NCI-H2227 treated with DMSO at 0.1 percent for 48 hours (cell line): ENCODE results near the gene SPI1.

Source experiments
- DNase-seq: peaks from one replicate; lab custom pipeline; 2025; lab: John Stamatoyannopoulos, UW

SPI1 gene

DNA sequence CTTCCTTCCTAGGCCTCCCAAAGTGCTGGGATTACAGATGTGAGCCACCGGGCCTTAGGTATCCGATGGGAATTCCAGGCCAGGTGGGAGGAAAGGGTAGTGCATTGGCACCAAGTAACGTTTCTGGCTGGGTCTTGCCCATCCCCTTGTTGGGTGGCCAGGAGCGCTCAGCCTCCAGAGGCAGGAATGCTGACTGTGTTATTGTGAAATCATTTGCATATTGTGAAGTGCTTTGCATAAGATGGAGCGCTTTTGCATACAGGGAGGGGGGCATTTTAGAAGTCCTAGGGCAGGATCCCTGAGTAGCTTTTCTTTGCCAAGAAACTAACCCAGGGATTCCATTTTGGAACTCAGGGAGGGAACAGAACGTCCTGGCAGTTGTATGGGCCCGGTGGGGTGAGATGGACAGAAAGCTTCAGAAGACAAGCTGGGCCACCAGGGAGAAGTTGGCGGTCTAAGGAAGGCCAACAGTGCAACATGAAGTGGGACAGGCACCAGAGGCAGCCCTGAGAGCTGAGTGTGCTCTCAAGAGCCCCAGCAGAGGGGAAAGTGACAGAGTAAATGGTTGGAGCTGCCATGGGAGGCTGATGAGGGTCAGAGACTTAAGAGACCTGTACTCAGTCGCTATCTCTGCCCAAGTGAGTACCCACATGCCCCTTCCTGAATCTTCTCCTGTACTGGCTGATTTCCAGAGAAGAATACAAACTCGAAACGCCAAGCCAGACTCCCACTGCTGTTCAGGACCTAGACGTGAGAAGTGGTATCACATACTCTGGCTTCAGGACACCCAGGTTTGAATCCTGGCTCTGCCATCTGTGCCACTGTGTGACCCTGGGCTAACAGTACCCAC, 28.8 kb upstream of the SPI1 start:
- DNase-seq, result no peak

DNA sequence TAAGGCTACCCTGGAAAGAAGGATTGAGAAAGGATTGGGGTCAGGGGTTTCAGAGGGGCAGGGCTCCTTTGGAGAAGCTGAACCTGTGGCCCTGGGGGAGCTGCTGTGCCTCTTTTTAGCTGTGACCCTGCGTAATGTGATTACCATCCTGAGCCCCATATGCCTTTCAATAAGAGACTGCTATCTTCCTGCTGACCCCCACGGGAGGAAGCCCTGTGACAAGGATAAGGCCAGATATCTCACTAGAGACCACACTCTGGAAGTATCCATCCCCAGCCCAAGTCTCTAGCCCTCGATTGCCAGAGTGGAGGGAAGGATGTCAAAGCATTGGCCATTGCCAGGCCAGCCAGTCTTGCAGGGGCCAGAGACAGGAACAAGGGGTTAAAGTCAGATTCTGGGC, 25.2 kb upstream of the SPI1 start:
- DNase-seq, result no peak

DNA sequence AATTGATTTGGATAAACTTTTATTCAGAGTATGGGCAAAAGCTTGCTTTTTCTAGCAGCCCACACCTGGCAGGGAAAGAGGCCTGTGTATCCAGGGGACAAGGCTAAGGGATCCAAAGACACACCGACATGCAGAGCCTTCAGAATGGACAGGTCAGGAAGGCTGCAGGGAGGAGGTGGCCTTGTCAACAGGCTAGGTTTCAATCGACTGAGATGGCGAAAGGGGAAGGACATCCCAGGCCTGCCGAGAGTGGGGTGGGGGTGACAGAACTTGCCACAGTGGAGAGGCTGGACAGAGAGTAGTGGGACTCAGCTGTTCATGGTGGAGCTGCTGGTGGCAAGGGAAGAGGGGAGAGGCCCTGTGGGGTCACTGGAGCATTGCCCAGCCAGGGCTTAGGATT, 24.8 kb upstream of the SPI1 start:
- DNase-seq, result no peak

DNA sequence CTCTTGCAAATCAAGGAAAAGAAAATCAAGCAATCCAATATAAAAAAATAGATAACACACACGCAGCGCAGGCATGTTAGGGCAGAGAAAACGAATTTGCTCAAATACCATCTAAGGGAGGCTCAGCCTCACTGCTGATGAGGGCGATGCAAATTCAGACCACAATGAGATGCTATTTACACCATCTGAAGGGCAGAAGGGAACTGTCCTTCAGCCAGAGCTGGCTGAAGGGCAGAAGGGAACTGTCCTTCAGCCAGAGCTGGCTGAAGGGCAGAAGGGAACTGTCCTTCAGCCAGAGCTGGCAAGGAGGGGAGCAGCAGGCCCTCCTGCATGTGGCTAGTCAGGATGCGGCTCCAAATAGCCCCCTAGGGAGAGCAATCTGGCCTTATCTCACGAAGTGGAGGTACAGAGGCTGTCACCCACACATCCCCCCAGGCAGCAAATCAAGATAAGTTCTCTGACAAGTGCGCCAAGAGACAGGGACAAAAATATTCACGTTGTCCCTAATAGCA, 22.5 kb upstream of the SPI1 start:
- no peak for DNase-seq

DNA sequence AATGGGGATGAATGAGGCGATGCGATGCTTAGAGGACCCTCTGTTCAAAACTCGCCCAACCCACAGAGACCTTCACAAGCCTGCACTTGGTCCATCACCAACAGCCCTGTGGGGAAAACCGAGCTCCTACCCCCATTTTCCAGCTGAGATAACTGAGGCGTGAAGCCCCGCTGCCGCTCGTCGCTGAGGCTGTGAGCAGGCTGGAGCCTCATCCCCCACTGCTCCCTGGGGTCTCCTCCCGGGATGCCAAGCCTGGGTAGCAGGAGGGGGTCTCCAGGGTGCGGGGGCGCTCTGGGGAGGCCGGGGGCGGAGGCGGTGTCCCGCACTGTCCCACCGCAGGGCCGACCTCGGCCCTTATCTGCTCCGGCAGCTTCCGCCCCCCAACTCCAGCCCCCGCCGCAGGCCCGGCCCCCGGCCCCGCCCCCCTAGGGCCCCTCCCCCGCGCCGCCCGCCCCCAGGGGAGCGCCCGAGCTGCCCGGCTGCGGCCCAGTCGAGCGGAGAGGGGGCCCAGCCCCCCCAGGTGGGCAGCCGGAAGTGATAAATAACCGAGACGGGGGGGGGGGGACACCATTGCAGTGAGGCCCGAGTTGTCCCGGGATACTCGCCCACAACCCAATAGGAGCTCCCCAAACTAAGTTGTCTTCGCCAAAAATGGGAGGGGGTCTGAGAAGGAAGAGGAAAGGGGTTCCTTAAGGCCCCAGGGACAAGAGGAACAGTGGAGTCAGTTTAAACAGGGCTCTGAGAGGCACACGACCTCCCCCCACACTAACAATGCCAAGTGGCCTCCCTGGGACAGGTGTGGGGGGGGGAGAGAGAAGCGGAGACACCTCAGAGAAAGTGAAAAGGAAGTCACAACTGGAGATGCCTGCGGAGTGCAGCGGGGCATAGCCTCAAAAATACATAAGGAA, 21.8 kb upstream of the SPI1 start:
- no peak for DNase-seq

DNA sequence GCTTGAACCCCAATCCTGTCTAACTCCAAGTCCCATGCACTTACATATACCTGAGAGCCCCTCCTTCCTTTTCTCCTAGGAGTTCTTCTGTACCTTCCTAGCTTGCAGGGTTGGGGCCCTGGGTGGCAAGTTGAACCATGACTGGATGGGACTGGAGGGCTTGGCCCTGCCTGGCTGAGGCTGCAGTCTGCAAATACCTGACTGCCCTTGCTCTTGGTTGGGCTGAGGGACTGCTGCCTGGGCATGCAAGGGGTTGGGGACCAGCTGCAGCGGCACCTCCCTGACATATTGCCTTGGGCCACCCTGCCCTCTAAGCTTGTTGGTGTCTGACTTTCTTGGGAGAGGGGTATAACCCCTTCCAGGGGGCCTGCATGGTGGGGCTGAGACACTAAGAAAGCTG, 20.2 kb upstream of the SPI1 start:
- DNase-seq, result no peak

DNA sequence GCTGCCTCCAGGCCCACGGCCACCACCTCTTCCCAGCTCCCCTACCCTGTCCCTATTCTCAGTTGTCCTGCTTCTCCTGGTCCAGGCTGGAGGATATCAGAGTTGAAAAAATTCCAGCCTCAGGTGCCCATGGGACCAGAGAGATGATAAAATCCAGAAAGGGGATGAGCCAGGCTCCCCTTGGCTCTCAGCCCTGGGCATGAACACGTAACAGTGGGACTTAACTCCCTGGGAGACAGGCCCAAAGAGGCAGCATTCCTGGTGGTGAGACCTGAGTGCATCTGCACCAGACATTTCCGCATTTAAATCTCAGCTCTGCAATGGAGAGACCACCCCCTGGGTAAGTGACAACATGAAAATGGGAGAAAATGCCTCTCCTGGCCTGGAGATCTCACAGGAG, 19.7 kb upstream of the SPI1 start:
- DNase-seq, result no peak

DNA sequence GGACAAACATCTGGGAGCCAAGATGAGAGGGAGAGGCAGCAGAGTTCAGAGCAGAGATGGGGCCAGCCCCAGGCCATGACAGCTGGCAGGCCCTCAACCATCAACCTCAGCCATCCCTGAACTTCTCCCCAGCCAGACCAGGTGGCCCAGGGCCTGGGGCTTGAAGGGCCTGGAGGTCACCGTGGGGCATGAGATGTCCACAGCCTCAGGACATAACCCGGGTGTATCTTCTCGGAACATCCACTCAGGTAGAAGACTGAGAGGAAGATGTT, 17.6 kb upstream of the SPI1 start:
- no peak for DNase-seq

DNA sequence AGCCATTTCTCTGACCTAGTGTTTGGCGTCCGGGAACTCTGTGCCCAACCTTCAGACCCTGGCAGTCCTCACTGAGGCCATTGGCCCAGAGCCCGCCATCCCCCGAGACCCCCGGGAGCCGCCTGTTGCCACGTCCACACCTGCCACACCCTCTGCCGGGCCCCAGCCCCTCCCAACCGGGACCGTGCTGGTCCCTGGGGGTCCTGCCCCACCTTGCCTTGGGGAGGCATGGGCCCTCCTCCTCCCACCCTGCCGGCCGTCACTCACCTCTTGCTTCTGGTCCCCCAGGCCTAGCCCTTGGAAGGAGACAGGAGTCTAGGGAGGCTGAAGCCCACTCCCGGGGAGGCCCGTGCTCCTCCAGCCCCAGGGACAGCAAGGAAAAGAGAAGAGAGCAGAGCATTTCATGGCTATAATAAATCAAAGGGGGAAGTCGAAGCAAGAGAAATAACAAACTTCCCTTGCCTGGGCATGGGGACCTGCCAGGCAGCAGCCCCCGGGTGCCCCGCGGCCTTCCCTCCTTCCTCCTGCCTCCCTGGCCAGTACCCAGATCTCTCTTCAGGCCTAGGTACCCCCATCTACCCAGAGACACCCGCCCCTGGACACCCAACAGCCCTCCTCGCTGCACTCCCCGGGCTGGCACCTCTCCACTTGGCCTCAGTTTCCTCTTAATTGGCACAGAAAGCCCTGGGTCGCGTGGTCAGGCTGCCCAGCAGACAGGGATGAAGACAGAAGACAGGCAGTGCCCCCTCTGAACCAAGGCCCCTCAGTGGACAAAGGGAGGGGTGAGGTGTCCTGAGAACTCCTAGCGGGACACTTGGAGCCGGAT, 17.1 kb upstream of the SPI1 start:
- no peak for DNase-seq

DNA sequence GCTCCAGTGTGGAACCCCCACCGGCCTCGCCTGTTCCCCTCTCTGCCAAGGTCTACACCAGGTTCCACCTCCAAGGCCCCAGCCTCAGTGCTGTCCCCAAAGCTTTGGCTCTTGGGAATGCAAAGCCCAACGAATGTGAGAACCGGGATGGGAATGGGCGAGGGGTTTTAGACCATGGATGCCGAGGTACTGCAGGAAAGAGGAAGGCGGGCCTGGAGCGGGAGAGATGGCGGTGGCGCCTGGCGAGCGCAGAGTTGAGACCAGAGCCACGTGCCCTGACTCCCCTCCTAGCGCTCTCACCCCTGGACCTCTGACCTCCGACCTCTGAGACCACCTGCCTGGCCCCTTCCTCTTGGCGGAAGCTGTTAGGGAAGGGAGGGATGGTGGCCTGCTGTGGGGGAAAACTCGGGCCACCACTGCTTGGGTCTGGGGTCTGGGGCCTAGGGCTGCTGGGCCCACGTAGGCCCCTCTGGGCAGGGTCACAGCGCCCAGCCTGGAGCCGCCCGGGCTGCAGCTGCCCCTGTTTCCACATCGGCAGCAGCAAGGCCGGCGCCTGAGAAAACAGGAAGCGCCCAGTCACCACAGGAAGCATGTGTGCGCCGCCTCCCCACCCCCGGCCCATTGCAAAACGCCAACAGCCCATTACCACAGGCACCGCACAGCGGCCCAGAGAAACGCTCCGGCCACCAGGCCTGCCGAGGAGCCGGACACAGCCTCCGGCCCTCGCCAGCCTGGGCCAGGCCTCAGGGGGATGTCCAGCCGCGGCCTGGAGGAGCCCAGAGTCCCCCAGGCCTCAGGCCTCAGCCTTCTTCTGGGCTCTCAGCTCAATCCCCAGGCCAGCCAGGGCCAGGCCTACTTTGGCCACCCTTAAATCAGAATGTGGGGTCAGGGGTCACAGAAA, 16.2 kb upstream of the SPI1 start:
- DNase-seq, result no peak

DNA sequence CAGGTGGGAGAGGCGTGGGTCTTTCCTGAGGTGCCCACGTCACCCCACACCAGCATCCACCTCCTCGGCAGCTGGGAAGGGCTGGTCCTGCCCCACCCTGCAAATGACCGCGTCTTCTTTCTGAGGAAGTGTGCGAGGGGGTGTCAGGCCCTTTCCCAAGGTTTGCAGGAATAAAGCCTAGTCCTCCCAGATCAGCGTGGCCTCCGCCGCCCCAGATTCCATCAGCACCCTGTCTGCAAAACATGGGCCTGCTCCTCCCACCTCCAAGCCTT, 15.6 kb upstream of the SPI1 start:
- DNase-seq, result no peak

DNA sequence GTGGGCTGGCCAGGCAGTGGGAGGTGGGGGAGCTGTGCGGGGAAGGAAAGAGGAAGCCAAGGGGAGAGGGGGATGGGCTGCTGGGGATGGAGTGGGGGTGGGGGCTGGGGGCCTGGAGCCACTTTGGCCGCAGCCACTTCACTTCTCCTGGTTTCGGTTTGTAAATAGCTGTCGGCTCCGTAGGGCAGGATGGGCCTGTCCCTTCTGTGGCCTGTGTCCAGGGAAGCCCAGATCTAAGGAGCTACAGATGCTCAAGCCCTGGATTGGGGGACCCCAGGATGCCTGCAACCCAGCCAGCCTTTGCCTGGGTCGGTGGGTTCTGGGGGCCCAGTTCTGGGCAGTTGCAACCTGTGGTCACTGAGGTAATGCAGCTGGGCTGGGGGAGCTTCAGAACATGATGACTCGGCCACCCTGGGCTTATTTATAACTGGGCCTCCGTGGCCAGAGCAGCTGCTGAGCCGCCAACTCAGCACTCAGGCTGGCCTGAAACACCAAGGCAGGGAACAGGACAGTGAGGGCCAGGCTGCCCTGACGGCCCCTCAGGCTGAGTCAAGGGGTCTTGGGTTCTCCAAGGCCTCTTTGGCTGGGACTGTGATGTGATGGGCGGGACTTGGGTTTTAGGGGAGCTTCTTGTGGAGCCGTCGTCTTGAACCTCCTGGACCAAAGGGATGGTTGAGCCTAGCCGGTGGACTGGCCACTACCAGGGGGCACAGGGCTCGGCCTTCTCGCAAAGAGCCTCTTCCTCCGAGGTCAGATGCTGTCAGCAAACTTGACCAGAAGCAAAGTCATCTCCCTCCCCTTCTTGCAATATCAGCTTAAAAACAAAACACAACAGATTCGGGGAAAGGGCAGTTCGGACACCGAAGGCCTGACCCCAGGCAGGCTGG, 15.1 kb upstream of the SPI1 start:
- no peak for DNase-seq

DNA sequence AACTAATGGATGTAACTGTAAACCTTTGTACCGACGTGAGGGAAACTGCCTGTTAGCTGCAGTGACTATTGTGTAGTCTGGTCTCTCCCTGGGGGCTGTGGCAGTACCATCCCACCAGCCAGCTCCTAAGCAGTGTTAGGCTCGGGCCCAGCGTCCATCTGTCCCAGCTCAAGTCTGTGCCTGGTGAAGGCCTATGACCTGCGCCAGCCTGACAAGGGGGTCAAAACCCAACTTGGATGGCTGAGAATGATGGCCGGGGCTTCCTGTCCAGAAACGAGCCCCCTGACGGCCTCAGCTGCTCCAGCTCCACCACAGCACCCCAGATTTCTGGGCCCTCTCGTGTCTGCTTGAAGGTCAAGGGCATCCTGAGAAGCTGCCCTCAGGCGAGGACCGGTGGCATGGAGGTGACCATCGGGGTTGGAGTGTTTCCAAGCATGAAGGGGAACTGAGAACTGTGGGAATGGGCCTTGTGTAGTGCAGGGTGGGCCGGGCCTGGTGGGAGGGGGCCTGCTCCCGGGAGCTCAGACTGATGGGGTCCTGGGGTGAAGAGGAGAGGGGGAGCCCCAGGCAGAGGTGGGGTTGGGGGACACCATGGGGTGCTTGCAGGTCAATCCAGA, 14.3 kb upstream of the SPI1 start:
- DNase-seq, result no peak

DNA sequence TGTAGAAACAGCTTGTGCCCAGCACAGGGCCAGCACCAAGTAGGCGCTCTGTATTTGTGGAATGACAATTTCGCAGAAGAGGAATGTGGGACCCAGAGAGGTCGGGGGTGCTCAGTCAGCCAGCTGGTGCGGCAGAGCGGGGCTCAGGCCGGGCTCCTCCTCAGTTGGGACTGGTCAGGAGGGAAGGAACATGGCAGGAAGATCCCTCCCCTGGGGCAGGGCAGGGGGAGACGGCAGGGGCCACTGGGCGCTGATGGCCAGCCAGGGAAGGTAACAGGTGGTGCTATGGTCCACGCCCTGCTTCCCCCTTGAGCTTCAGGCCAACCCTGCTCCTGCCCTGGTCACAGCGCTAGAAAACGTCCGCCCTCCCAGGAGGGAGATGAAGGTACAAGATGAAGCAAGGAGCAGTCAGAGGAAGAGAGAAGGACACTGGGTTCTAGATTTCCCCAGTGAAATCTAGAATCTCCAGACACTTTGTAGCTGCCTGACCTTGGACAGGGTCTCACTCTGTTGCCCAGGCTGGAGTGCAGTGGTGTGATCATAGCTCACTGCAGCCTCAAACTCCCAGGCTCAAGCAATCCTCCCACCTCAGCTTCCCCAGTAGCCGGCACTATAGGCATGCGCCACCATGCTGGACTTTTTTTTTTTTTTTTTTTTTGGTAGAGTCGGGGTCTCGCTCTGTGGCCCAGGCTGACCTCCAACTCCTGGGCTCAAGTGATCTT, 13.5 kb upstream of the SPI1 start:
- no peak for DNase-seq

DNA sequence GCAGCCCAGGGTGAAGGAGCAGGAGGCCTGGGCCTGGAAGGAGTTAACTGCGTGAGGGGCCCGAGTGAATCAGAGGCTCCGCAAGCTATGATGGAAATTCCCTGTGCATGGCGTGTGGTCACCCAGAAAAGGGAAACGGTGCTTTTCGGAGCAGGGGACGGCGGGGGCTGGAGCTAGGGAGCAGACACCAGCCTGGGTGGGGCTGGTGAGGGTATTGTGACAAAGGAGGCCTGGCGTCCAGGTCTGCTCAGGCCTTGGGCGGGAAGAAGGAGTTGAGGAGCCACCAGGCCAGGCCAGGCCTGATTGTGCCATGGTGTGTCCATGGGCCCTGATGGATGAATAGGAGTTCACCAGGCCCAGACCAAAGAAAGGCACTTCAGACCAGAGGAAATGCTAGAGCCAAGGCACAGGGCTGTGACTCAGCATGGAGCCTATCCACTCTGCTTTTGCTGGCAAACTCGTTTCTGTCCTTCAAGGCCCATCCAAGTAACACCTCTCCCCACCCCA, 12.8 kb upstream of the SPI1 start:
- no peak for DNase-seq

DNA sequence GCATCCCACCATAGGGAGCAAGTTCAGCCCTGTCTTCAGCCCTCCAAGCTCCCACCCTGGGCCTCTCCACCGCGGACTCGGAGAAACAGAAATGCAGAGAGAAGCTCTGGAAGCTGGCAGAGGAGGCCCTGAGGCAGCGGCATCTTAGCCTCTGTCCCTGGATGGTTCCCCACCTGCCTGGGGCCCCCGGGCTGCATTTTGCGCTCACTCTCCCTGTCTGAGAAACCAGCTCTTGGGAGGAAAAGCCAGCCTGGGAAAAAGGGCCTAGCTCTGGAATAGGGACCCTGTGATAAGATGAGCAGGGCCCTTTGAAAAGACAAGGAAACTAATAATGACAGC, 12.0 kb upstream of the SPI1 start:
- DNase-seq, result no peak

DNA sequence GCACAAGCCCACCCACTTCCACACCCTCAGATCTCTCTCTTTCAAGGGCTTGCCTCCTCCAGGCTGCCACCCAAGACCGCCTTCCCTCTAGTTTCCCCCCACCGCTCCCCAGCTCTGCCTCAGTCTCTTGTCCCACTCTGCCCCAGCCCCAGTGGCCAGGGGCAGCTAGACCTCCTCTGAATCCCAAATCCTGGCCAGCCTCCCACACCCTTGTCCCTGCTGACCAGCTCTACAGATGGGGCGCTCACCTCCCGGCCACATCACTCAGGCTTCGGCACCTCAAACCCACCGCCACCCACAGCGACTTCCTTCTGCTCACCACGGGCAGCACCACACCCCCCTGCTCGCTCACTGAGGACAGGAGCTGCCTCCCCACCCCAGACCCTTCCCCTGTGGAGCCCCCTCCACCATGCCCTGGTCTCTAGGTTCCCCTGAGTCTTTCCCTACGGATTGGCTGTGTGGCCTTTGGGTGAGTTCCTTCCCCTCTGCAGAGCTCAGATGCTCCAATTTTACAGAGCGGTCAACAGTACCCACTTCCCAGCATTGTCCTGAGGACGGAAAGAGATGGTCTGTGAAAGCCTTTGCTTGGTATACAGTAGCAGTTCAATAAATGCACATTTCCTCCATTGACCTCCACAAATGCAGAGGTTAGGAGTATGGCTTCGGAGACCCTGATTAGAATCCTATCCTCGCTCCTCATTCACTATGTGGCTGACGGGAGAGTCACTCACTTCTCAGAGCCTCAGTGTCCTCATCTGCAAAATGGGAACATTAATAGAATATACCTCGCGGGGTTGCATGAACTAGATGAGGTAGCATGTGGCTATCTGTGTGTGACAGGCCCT, 11.5 kb upstream of the SPI1 start:
- DNase-seq, result no peak
